ENCODE data around the gene HSPA14.
"Not testable (repeated sequence)": the region's sequence is repeated elsewhere in the genome, so short reads cannot be mapped to it uniquely, and the experiment has no call there.

HSPA14 gene

GRCh38 chr10:14838582-14839304, 637 bp downstream of the HSPA14 start:
- peak; percentile 2 for DNase-seq (ENCODE audit: low spot score)

GRCh38 chr10:14839305-14839695, 1.2 kb downstream of the HSPA14 start:
- DNase-seq (ENCODE audit: low spot score): no peak

- no peak for DNase-seq (ENCODE audit: low spot score)
Observed at GRCh38 chr10:14840178-14840577, 2.1 kb downstream of the HSPA14 start.

GRCh38 chr10:14843327-14843988, 5.4 kb downstream of the HSPA14 start:
- DNase-seq (ENCODE audit: low spot score): no peak

- DNase-seq (ENCODE audit: low spot score): no peak
Observed at GRCh38 chr10:14844948-14845347, 6.8 kb downstream of the HSPA14 start.

GRCh38 chr10:14852236-14852635, 14.1 kb downstream of the HSPA14 start:
- DNase-seq (ENCODE audit: low spot score): no peak

- no peak for DNase-seq (ENCODE audit: low spot score)
Observed at GRCh38 chr10:14855453-14855852, 17.3 kb downstream of the HSPA14 start.

GRCh38 chr10:14858338-14858960, 20.3 kb downstream of the HSPA14 start:
- DNase-seq (ENCODE audit: low spot score): no peak

GRCh38 chr10:14859043-14859442, 20.9 kb downstream of the HSPA14 start:
- DNase-seq (ENCODE audit: low spot score): no peak

- DNase-seq (ENCODE audit: low spot score): no peak
Observed at GRCh38 chr10:14859775-14860174, 21.7 kb downstream of the HSPA14 start.

- DNase-seq (ENCODE audit: low spot score): no peak
Observed at GRCh38 chr10:14860791-14861190, 22.7 kb downstream of the HSPA14 start.

GRCh38 chr10:14864466-14864865, 26.4 kb downstream of the HSPA14 start:
- not testable (repeated sequence) for DNase-seq (ENCODE audit: low spot score)

GRCh38 chr10:14864871-14865270, 26.8 kb downstream of the HSPA14 start:
- not testable (repeated sequence) for DNase-seq (ENCODE audit: low spot score)

- no peak for DNase-seq (ENCODE audit: low spot score)
Observed at GRCh38 chr10:14873090-14873760, 35.1 kb downstream of the HSPA14 start.

GRCh38 chr10:14875941-14876340, 37.8 kb downstream of the HSPA14 start:
- DNase-seq (ENCODE audit: low spot score): no peak

- DNase-seq (ENCODE audit: low spot score): no peak
Observed at GRCh38 chr10:14876764-14877163, 38.7 kb downstream of the HSPA14 start.

- peak; percentile 94 for DNase-seq (ENCODE audit: low spot score)
Observed at GRCh38 chr10:14878266-14879123, 40.4 kb downstream of the HSPA14 start, which contains the start of gene SUV39H2. TSS of gene SUV39H2 (plus strand) at chr10:14878866. CDS start at chr10:14878889, 23 bp downstream.

- DNase-seq (ENCODE audit: low spot score): no peak
Observed at GRCh38 chr10:14879124-14879927, 41.2 kb downstream of the HSPA14 start.

GRCh38 chr10:14879928-14880193, 41.8 kb downstream of the HSPA14 start:
- DNase-seq (ENCODE audit: low spot score): no peak

- no peak for DNase-seq (ENCODE audit: low spot score)
Observed at GRCh38 chr10:14880229-14880628, 42.1 kb downstream of the HSPA14 start.

- DNase-seq (ENCODE audit: low spot score): no peak
Observed at GRCh38 chr10:14884082-14884481, 46.0 kb downstream of the HSPA14 start.
